Right lobe of liver (tissue), 6 donors: Measurements from ENCODE around the gene LZTFL1. TPM values are rescaled to one million over a fixed set of nuclear protein-coding genes. Genes with fewer than 3 reads are reported as not detected.
A peak's percentile ranks its signal among the peaks of the same experiment; 100 is the strongest.

ENCODE experiments used
- ATAC-seq, 4 donors: fragments of 200-7000 bp; cut with Tn5 transposase; one replicate each; pipeline ENCODE4 v1.9.1; 2020; ENCODE audit warnings: mild to moderate bottlenecking in 4 of 4, moderate library complexity in 4 of 4
- DNase-seq, 3 donors: peaks; one replicate each; pipeline ENCODE4 v3.0.0-alpha.2; 2020
- H3K27ac ChIP-seq, 3 donors: fragments of 200-600 bp; one replicate each; pipeline ENCODE4 v1.8.0; 2022
- H3K27me3 ChIP-seq, 2 donors: fragments of 200-600 bp; one replicate each; pipeline ENCODE4 v1.8.0; 2022
- H3K36me3 ChIP-seq, 4 donors: fragments of 200-600 bp; sonication (generic) in 1 of 4; one replicate each; pipeline versions ENCODE4 v1.5.1 to v1.8.0; 2017 to 2022; ENCODE audit warnings: control low read depth in 1 of 4
- H3K4me1 ChIP-seq, 4 donors: fragments of 200-600 bp; sonication (generic) in 1 of 4; one replicate each; pipeline versions ENCODE4 v1.5.1 to v1.8.0; 2017 to 2022; ENCODE audit warnings: control low read depth in 1 of 4
- H3K4me3 ChIP-seq, 3 donors: fragments of 200-600 bp; one replicate each; pipeline ENCODE4 v1.8.0; 2022
- H3K9me3 ChIP-seq, 4 donors: fragments of 200-600 bp; sonication (generic) in 1 of 4; one replicate each; pipeline versions ENCODE4 v1.5.1 to v1.8.0; 2017 to 2022; ENCODE audit warnings: control low read depth in 1 of 4
- POLR2A ChIP-seq: fragments of 450-650 bp; IDR thresholded peaks from one replicate; pipeline ENCODE4 v1.6.1; 2017; ENCODE audit warnings: antibody characterized with exemption, mild to moderate bottlenecking
- WGBS: methylation state at CpG from one replicate; pipeline ENCODE4 v1.1.6; 2018; ENCODE audit warnings: low coverage, low lambda C conversion rate; ENCODE audit not compliant: insufficient coverage; ENCODE audit errors: missing lambda C conversion rate; 5-methylcytosine and 5-hydroxymethylcytosine counted together
- intact Hi-C, 2 donors: fragments of 100-400 bp; cut with DNase I; formaldehyde crosslinking; loops; one replicate each; pipeline versions ENCODE4 v1.11.2 to v1.14.1; 2022
- total RNA-seq, 6 experiments: library from RNA; depleted of rRNA in 2 of 6; stranded (reverse); fragments of >200 nt in 2 of 6; fragmentation: NEBNext Ultra II Directional in 3 of 6; extraction: Animal tissue kit (Norgen Biotek cat#: 25700) in 3 of 6; gene quantifications; one replicate each; pipeline versions ENCODE4 v1.1.0 to v1.2.4, GENCODE V29; 2016 to 2023
- TF ChIP-seq, protein P1 (sequence below), 4 donors: fragments of 200-600 bp in 3 of 4; fragments of 450-650 bp in 1 of 4; IDR thresholded peaks; one replicate each; pipeline versions ENCODE4 v1.5.1 to v1.8.0; 2016 to 2022; ENCODE audit warnings: antibody characterized with exemption in 4 of 4, mild to moderate bottlenecking in 2 of 4
- donor health status: DM: no; HTN: yes; CAD: no.
- donor health status: DM: no; HTN: no; CAD: no.
- donor health status: DM: no; HTN: no; CAD: no.
- donor health status: DM: no; HTN: yes; CAD: no.
- donor health status: DM: no; HTN: yes; CAD: no.

The LZTFL1 gene
- total RNA-seq, 6 experiments from 2014 or later, result 2.6 to 12.8 (median 6.0) TPM

DNA sequence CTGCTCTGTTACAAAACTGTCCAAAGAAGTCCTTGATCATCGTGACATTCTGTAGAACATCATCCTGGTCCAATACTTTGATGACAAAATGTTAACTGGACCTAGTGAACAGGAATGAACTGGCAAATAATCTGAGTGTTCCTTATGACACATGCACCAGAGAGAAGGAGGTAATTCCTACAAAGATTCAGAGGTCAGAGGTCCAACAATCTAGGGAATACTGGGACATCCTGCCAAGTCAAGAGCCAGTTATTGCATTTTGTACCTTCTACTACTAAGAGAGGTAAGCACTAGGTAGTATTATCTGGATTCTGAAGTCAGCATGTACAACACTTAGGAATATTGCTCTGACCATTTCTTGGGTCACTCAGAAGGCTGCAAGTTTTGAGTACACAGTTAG lies 20.8 kb downstream of the LZTFL1 start:
- H3K4me1 ChIP-seq, result no peaks in the 10 kb centered on the region
- DNase-seq (no peak), ATAC-seq (no peak)
- no peak overlapping the region for H3K27ac ChIP-seq
- H3K4me3 ChIP-seq, result no peak overlapping the region
- TF ChIP-seq, protein P1, sequence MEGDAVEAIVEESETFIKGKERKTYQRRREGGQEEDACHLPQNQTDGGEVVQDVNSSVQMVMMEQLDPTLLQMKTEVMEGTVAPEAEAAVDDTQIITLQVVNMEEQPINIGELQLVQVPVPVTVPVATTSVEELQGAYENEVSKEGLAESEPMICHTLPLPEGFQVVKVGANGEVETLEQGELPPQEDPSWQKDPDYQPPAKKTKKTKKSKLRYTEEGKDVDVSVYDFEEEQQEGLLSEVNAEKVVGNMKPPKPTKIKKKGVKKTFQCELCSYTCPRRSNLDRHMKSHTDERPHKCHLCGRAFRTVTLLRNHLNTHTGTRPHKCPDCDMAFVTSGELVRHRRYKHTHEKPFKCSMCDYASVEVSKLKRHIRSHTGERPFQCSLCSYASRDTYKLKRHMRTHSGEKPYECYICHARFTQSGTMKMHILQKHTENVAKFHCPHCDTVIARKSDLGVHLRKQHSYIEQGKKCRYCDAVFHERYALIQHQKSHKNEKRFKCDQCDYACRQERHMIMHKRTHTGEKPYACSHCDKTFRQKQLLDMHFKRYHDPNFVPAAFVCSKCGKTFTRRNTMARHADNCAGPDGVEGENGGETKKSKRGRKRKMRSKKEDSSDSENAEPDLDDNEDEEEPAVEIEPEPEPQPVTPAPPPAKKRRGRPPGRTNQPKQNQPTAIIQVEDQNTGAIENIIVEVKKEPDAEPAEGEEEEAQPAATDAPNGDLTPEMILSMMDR (IDR thresholded peaks at IDR 0.05), result no peak
- TF ChIP-seq POLR2A, result no peak
- no peaks in the 10 kb centered on the region for H3K9me3 ChIP-seq
- WGBS, result 83% methylated on average over 1 of the region's 1 CpG
- intact Hi-C loops, result no loop called here
- peaks cover 0 to 14% (median 0%) of the 10 kb centered on the region in 4 donors for H3K36me3 ChIP-seq
- H3K27me3 ChIP-seq, result no peaks in the 10 kb centered on the region

DNA sequence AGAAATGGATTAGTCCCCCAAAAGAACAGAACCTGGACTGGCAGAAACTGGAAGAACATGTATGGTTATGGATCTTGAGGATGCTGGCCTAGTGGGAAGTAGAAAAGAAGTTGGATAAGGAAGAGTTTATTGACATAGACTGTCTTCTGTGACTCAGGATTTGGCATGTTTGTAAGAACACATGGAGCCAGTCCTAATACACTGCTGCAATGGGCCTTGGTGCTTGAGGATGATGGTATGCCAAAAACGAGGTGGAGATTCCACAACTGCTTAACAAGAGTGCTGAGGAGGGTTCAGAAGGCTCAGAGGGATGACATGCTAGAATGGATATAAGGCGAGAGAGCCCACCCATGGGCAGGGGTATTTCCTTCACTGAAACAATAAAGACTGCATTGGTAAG lies 22.4 kb downstream of the LZTFL1 start:
- H3K36me3 ChIP-seq, result peaks cover 0 to 4% (median 0%) of the 10 kb centered on the region in 4 donors
- intact Hi-C loops, result no loop called here
- ATAC-seq (no peak), DNase-seq (no peak)
- H3K4me1 ChIP-seq, result no peaks in the 10 kb centered on the region
- TF ChIP-seq, protein P1 (IDR thresholded peaks at IDR 0.05), result no peak
- no peak for TF ChIP-seq POLR2A
- 86% methylated on average over 2 of the region's 2 CpGs for WGBS
- H3K27me3 ChIP-seq, result no peaks in the 10 kb centered on the region
- no peak overlapping the region for H3K4me3 ChIP-seq
- no peaks in the 10 kb centered on the region for H3K9me3 ChIP-seq
- H3K27ac ChIP-seq, result no peak overlapping the region

DNA sequence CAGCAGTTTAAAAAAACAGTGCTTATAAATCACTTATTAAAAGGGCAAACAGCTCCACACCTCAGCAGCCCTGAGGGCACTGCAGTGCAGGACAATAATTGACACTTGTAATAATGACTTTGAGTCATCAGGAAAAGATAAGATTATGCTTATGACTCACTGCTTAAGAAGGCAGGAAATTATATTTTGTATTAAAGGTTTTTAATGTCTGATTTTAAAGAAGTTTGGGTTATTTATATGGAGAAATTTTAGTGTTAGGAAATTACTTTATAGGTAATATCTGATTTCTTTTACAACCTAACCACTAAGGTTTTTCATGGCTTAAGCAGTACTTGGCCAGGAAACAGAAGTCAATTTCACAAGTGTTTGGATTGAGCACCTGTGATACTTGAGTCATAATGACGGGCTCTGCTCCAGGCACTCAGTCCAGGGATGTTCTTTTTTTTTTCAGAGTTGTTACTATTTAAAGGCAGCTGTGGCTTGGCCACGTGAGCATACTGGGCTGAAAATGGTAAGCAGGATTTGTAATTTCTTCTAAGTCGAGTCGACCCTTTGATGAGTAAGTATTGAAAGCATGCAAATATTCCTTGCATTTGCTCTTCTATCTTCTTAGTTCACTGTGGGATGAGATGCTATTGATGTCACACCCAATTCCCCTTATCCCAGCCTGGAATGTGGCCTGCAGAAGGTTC lies 23.9 kb downstream of the LZTFL1 start:
- no peaks in the 10 kb centered on the region for H3K27me3 ChIP-seq
- no peak overlapping the region for H3K27ac ChIP-seq
- H3K4me3 ChIP-seq, result no peak overlapping the region
- no peaks in the 10 kb centered on the region for H3K36me3 ChIP-seq
- no peaks in the 10 kb centered on the region for H3K4me1 ChIP-seq
- intact Hi-C loops, result no loop called here
- WGBS, result 39% methylated on average over 4 of the region's 4 CpGs
- TF ChIP-seq, protein P1 (IDR thresholded peaks at IDR 0.05), result no peak
- TF ChIP-seq POLR2A, result no peak
- DNase-seq (peak in 1 of 3 donors; percentile 65), ATAC-seq (peak in 1 of 4 donors; percentile 89)
- no peaks in the 10 kb centered on the region for H3K9me3 ChIP-seq

DNA sequence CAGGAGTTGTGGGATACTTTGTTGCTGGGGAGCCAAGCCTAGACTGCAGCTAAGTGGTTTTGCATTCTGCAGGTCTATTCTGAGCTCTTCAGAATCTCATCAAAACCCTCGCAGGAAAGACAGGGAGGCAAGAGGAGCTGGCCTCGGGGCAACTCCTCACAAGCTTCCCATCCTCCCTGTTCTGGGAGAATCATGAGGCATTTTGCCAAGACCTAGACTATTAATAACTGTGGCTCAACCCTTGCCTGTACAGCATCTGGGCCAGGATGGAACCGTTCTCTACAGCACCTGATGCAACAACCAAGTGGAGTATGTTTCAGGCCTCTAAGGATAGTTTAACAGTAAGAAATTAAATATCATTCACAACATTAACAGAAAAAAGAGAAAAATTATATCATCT lies 25.4 kb downstream of the LZTFL1 start:
- ATAC-seq, result no peak

More for the DNA sequence above, 25.4 kb downstream of the LZTFL1 start:
- no peak for DNase-seq
- TF ChIP-seq POLR2A, result no peak
- TF ChIP-seq, protein P1 (IDR thresholded peaks at IDR 0.05), result no peak
- H3K4me3 ChIP-seq, result no peak overlapping the region
- intact Hi-C loops, result no loop called here
- H3K27ac ChIP-seq, result no peak overlapping the region
- H3K4me1 ChIP-seq, result no peaks in the 10 kb centered on the region
- no peaks in the 10 kb centered on the region for H3K36me3 ChIP-seq
- WGBS, result 75% methylated on average over 2 of the region's 3 CpGs
- H3K9me3 ChIP-seq, result no peaks in the 10 kb centered on the region
- H3K27me3 ChIP-seq, result no peaks in the 10 kb centered on the region
